OCI-LY7 (cell line): Measurements from ENCODE around the gene PLP1. TPM values are rescaled to one million over a fixed set of nuclear protein-coding genes. Genes with fewer than 3 reads are reported as not detected.

Experiments
- BruUV-seq: library from RNA; stranded (reverse); fragments of 400-500 nt; replicated peaks from 2 replicates; lab custom pipeline; 2021; lab: Mats Ljungman, UMichigan
- CTCF ChIA-PET: fragments of 300-600 bp; sonication (Branson Sonifier 250); formaldehyde crosslinking; loops from one replicate; lab custom pipeline; 2022; ENCODE audit warnings: antibody characterized with exemption; ENCODE audit not compliant: unreplicated experiment; lab: Charles Lee
- POLR2A ChIA-PET: fragments of 300-600 bp; sonication (Branson Sonifier 250); formaldehyde crosslinking; loops from one replicate; lab custom pipeline; 2022; ENCODE audit warnings: antibody characterized with exemption; lab: Charles Lee
- DNase-seq: peaks from one replicate; pipeline ENCODE4 v3.0.0-alpha.2; 2015; ENCODE audit warnings: low spot score
- H2AFZ ChIP-seq: fragments of 200-600 bp; sonication (generic), shearing (Covaris generic); 2 replicates; pipeline ENCODE4 v1.6.1; 2014; ENCODE audit warnings: mild to moderate bottlenecking, antibody characterized with exemption, low read length, moderate library complexity
- H3K27ac ChIP-seq: fragments of 200-600 bp; sonication (generic); 2 replicates; pipeline ENCODE4 v1.5.1; 2014; ENCODE audit warnings: mixed run types, low read depth, mild to moderate bottlenecking, moderate library complexity, low read length, inconsistent platforms; ENCODE audit not compliant: poor library complexity, severe bottlenecking
- H3K36me3 ChIP-seq: fragments of 200-600 bp; sonication (generic); 2 replicates; pipeline ENCODE4 v1.6.1; 2014; ENCODE audit warnings: mild to moderate bottlenecking, antibody characterized with exemption, low read length, moderate library complexity, mixed read lengths; ENCODE audit not compliant: insufficient read depth
- H3K4me1 ChIP-seq: fragments of 200-600 bp; sonication (generic); 2 replicates; pipeline ENCODE4 v1.5.1; 2014; ENCODE audit warnings: mild to moderate bottlenecking, low read length; ENCODE audit not compliant: insufficient read depth, poor library complexity, severe bottlenecking
- H3K4me2 ChIP-seq: fragments of 200-600 bp; sonication (generic); 2 replicates; pipeline ENCODE4 v1.6.1; 2014; ENCODE audit warnings: mild to moderate bottlenecking, low read length
- H3K4me3 ChIP-seq: fragments of 200-600 bp; sonication (generic); 2 replicates; pipeline ENCODE4 v1.5.1; 2014; ENCODE audit warnings: mild to moderate bottlenecking, low read depth, low read length; ENCODE audit not compliant: poor library complexity, severe bottlenecking
- H3K79me2 ChIP-seq: fragments of 200-600 bp; sonication (generic); 2 replicates; pipeline ENCODE4 v1.6.1; 2016; ENCODE audit warnings: low read depth, mild to moderate bottlenecking, low read length, moderate library complexity, mixed read lengths; ENCODE audit not compliant: insufficient read depth
- H3K9me2 ChIP-seq: fragments of 200-600 bp; sonication (generic); 2 replicates; pipeline ENCODE4 v1.6.1; 2016; ENCODE audit warnings: mild to moderate bottlenecking, low read length, mixed read lengths; ENCODE audit not compliant: insufficient read depth
- H3K9me3 ChIP-seq: fragments of 200-600 bp; sonication (generic); 2 replicates; pipeline ENCODE4 v1.6.1; 2014; ENCODE audit warnings: mild to moderate bottlenecking, mixed run types, low read length, mixed read lengths
- H4K20me1 ChIP-seq: fragments of 200-600 bp; sonication (generic); 2 replicates; pipeline ENCODE4 v1.6.1; 2014; ENCODE audit warnings: mild to moderate bottlenecking, antibody characterized with exemption, low read length, moderate library complexity, mixed read lengths; ENCODE audit not compliant: insufficient read depth
- EZH2phosphoT487 ChIP-seq: fragments of 200-600 bp; sonication (generic); IDR thresholded peaks from 2 replicates; pipeline ENCODE4 v1.6.1; 2018; ENCODE audit warnings: low read depth, borderline replicate concordance, mild to moderate bottlenecking, mixed run types, antibody characterized with exemption, low read length, moderate library complexity, mixed read lengths
- intact Hi-C: fragments of 100-400 bp; cut with micrococcal nuclease; formaldehyde crosslinking; loops from one replicate; pipeline ENCODE4 v1.10.0; 2022; ENCODE audit not compliant: unreplicated experiment
- total RNA-seq, 2 experiments: library from RNA; depleted of rRNA in 1 of 2; stranded (reverse); fragments of >200 nt in 1 of 2; shearing (Covaris generic) in 1 of 2; gene quantifications; 2 replicates each; pipeline ENCODE4 v1.2.3, GENCODE V29; 2014 to 2022
- TF ChIP-seq, protein P1 (sequence below): fragments of 200-600 bp; sonication (generic); conservative IDR thresholded peaks from 2 replicates; pipeline ENCODE4 v1.5.1; 2014; ENCODE audit warnings: mild to moderate bottlenecking, antibody characterized with exemption, low read length, moderate library complexity, mixed read lengths

Gene PLP1
- total RNA-seq, 2 experiments from 2014 or later, result not detected

- Histone ChIP-seq H4K20me1 (no peaks in the 10 kb centered on the region), H3K4me3 (no peak overlapping the region), H3K9me2 (no peaks in the 10 kb centered on the region), H3K4me1 (no peaks in the 10 kb centered on the region), H2AFZ (no peak overlapping the region), H3K4me2 (no peak overlapping the region), H3K27ac (no peak overlapping the region), H3K79me2 (no peaks in the 10 kb centered on the region), H3K36me3 (no peaks in the 10 kb centered on the region), H3K9me3 (no peaks in the 10 kb centered on the region)
- no peak for DNase-seq
- TF ChIP-seq, protein P1, sequence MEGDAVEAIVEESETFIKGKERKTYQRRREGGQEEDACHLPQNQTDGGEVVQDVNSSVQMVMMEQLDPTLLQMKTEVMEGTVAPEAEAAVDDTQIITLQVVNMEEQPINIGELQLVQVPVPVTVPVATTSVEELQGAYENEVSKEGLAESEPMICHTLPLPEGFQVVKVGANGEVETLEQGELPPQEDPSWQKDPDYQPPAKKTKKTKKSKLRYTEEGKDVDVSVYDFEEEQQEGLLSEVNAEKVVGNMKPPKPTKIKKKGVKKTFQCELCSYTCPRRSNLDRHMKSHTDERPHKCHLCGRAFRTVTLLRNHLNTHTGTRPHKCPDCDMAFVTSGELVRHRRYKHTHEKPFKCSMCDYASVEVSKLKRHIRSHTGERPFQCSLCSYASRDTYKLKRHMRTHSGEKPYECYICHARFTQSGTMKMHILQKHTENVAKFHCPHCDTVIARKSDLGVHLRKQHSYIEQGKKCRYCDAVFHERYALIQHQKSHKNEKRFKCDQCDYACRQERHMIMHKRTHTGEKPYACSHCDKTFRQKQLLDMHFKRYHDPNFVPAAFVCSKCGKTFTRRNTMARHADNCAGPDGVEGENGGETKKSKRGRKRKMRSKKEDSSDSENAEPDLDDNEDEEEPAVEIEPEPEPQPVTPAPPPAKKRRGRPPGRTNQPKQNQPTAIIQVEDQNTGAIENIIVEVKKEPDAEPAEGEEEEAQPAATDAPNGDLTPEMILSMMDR, result no peak
- no peak for TF ChIP-seq EZH2phosphoT487
- intact Hi-C loops, result no loop called here
- ChIA-PET CTCF (no interaction called here), POLR2A (interaction anchor here (0.5 kb wide), 1 partner anchor 344 kb away, joined by 3 read pairs; no protein-coding TSS in a partner anchor)
- no TSS peak for BruUV-seq
Observed at GRCh38 chrX:103823591-103823990, 47.0 kb downstream of the PLP1 start.

- H3K36me3 ChIP-seq, result no peaks in the 10 kb centered on the region
- H3K4me2 ChIP-seq, result no peak overlapping the region
- H3K9me2 ChIP-seq, result no peaks in the 10 kb centered on the region
- intact Hi-C loops, result no loop called here
- POLR2A ChIA-PET, result no interaction called here
- no peaks in the 10 kb centered on the region for H3K4me1 ChIP-seq
- H3K9me3 ChIP-seq, result no peaks in the 10 kb centered on the region
- no peak for TF ChIP-seq EZH2phosphoT487
- TF ChIP-seq, protein P1, result no peak
- no peaks in the 10 kb centered on the region for H4K20me1 ChIP-seq
- no TSS peak for BruUV-seq
- CTCF ChIA-PET, result no interaction called here
- no peak overlapping the region for H3K27ac ChIP-seq
- DNase-seq, result no peak
- no peak overlapping the region for H2AFZ ChIP-seq
- no peak overlapping the region for H3K4me3 ChIP-seq
- H3K79me2 ChIP-seq, result no peaks in the 10 kb centered on the region
Observed at GRCh38 chrX:103825881-103826280, 49.2 kb downstream of the PLP1 start.

DNA sequence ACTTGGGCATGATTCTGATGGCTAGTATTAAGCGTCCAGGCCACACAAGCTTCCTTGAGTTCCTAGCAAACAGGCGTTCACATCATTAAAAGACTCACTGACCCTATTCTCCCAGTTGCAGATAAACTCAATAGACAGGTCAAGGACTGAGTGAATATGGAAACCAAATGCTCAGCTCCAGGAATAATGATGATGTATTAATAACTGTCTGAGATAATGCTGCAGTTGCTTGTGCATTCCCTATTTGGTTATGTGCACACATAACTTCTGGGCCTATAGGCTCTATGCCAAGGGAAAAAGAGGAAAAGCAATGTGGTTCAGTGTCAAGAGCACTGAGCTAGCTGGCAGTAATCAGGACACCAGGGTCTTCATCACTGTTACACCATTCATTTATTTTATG is 51.9 kb downstream of the PLP1 start:
- TF ChIP-seq EZH2phosphoT487, result no peak
- TF ChIP-seq, protein P1, result no peak
- no TSS peak for BruUV-seq
- CTCF ChIA-PET, result no interaction called here
- Histone ChIP-seq H3K4me2 (no peak overlapping the region), H3K9me3 (no peaks in the 10 kb centered on the region), H3K4me1 (no peaks in the 10 kb centered on the region), H4K20me1 (no peaks in the 10 kb centered on the region), H2AFZ (no peak overlapping the region), H3K79me2 (no peaks in the 10 kb centered on the region), H3K27ac (no peak overlapping the region), H3K9me2 (no peaks in the 10 kb centered on the region), H3K36me3 (no peaks in the 10 kb centered on the region), H3K4me3 (no peak overlapping the region)
- POLR2A ChIA-PET, result interaction anchor here (1.7 kb wide), 1 partner anchor 9 kb away, joined by 5 read pairs; no protein-coding TSS in a partner anchor
- no peak for DNase-seq
- intact Hi-C loops, result no loop called here
